ENCODE measurements around the gene MAPKBP1.

- no peak for TF ChIP-seq CTCF (IDR thresholded peaks at IDR 0.05 in 2 of 3, conservative IDR thresholded peaks at IDR 0.05 in 1 of 3; ENCODE audit: insufficient read depth in 2 of 3, low read depth in 1 of 3, low read length in 3 of 3)
- no peak for TF ChIP-seq ZHX1 (conservative IDR thresholded peaks at IDR 0.05; ENCODE audit: low read length)
- no peak for TF ChIP-seq NRF1 (conservative IDR thresholded peaks at IDR 0.05 in 1 of 2, IDR thresholded peaks at IDR 0.05 in 1 of 2)
- TF ChIP-seq RAD21 (CRISPR knock-in tag; conservative IDR thresholded peaks at IDR 0.05 in 1 of 2, IDR thresholded peaks at IDR 0.05 in 1 of 2), result no peak
- TF ChIP-seq POLR2A (conservative IDR thresholded peaks at IDR 0.05), result no peak
- TF ChIP-seq ELF1 (tag; IDR thresholded peaks at IDR 0.05), result no peak
- TF ChIP-seq ZBTB1 (CRISPR knock-in tag; IDR thresholded peaks at IDR 0.05; ENCODE audit: borderline replicate concordance, low read depth), result no peak
Observed at GRCh38 chr15:41816788-41817187, 42.5 kb downstream of the MAPKBP1 start.

Measured in K562 (cell line).